NCI-H1930 (cell line): ENCODE results near the gene FAM78A.

Experiments
- DNase-seq, 2 experiments: peaks; one replicate each; lab custom pipeline; 2025; lab: John Stamatoyannopoulos, UW

Gene FAM78A

GRCh38 chr9:131276094-131276888 is at the start of gene FAM78A:
TSS of gene FAM78A (minus strand) at chr9:131276510. CDS start at chr9:131276179, 331 bp downstream.
- DNase-seq, result no peak

- DNase-seq, result no peak
Observed at GRCh38 chr9:131324736-131325679, 48.7 kb upstream of the FAM78A start.

- no peak for DNase-seq
Observed at GRCh38 chr9:131323629-131324028, 47.3 kb upstream of the FAM78A start.

GRCh38 chr9:131320031-131320685 is 43.8 kb upstream of the FAM78A start:
- DNase-seq, result no peak

GRCh38 chr9:131319486-131319885 is 43.2 kb upstream of the FAM78A start:
- no peak for DNase-seq

GRCh38 chr9:131318231-131319085 is 42.1 kb upstream of the FAM78A start:
- DNase-seq, result no peak

GRCh38 chr9:131312822-131313770 is 36.8 kb upstream of the FAM78A start:
- no peak for DNase-seq

- DNase-seq, result no peak
Observed at GRCh38 chr9:131312246-131312645, 35.9 kb upstream of the FAM78A start.

- no peak for DNase-seq
Observed at GRCh38 chr9:131310833-131311554, 34.7 kb upstream of the FAM78A start.

- DNase-seq, result no peak
Observed at GRCh38 chr9:131309530-131310276, 33.4 kb upstream of the FAM78A start.

- no peak for DNase-seq
Observed at GRCh38 chr9:131308906-131309529, 32.7 kb upstream of the FAM78A start.

GRCh38 chr9:131308452-131308851 is 32.1 kb upstream of the FAM78A start:
- DNase-seq, result no peak

- no peak for DNase-seq
Observed at GRCh38 chr9:131307974-131308373, 31.7 kb upstream of the FAM78A start.

- DNase-seq, result no peak
Observed at GRCh38 chr9:131306397-131307004, 30.2 kb upstream of the FAM78A start.

GRCh38 chr9:131304676-131305355 is 28.5 kb upstream of the FAM78A start:
- DNase-seq, result no peak

- DNase-seq, result no peak
Observed at GRCh38 chr9:131303381-131304321, 27.3 kb upstream of the FAM78A start.
